IMR-90 (cell line): ENCODE measurements around the gene EEF2K. TPM values are rescaled to one million over a fixed set of nuclear protein-coding genes. Genes with fewer than 3 reads are reported as not detected.

Experiments used
- ATAC-seq: fragments of 200-7000 bp; cut with Tn5 transposase; 2 replicates; pipeline ENCODE4 v1.9.1; 2020; ENCODE audit warnings: low read depth, mild to moderate bottlenecking, moderate library complexity
- BruUV-seq: library from RNA; stranded (reverse); fragments of 400-500 nt; replicated peaks from 2 replicates; lab custom pipeline; 2021; lab: Mats Ljungman, UMichigan
- CTCF ChIA-PET: fragments of 300-600 bp; formaldehyde crosslinking; extraction: SDS; loops from one replicate; lab custom pipeline; 2021; ENCODE audit warnings: antibody characterized with exemption; lab: Yijun Ruan, JAX
- POLR2A ChIA-PET: fragments of 300-600 bp; sonication (Branson Sonifier 250); formaldehyde crosslinking; loops from one replicate; lab custom pipeline; 2022; ENCODE audit warnings: antibody characterized with exemption; ENCODE audit not compliant: unreplicated experiment; lab: Charles Lee
- DNase-seq: peaks from one replicate; pipeline ENCODE4 v3.0.0; 2013
- H2AFZ ChIP-seq: replicated peaks from 2 replicates; pipeline ENCODE3; 2013; ENCODE audit warnings: low read length, mild to moderate bottlenecking; ENCODE audit not compliant: poor library complexity
- H2AK5ac ChIP-seq: 2 replicates; pipeline ENCODE4 v1.6.1; 2013; ENCODE audit warnings: low read depth, low read length, inconsistent platforms
- H2AK9ac ChIP-seq: replicated peaks from 2 replicates; pipeline ENCODE3; 2013; ENCODE audit warnings: mild to moderate bottlenecking, low read depth, low read length, moderate library complexity; ENCODE audit not compliant: poor library complexity
- H2BK120ac ChIP-seq: 2 replicates; pipeline ENCODE4 v1.6.1; 2013; ENCODE audit warnings: low read depth, low read length, inconsistent platforms
- H2BK15ac ChIP-seq: 3 replicates; pipeline ENCODE4 v1.6.1; 2013; ENCODE audit warnings: low read depth, low read length, inconsistent platforms
- H2BK20ac ChIP-seq: 2 replicates; pipeline ENCODE4 v1.6.1; 2013; ENCODE audit warnings: low read depth, mild to moderate bottlenecking, inconsistent platforms, low read length, moderate library complexity
- H2BK5ac ChIP-seq: 2 replicates; pipeline ENCODE4 v1.6.1; 2013; ENCODE audit warnings: mild to moderate bottlenecking, low read depth, low read length, inconsistent platforms; ENCODE audit not compliant: poor library complexity, severe bottlenecking
- H3K14ac ChIP-seq: replicated peaks from 2 replicates; pipeline ENCODE4 v1.6.1; 2013; ENCODE audit warnings: low read depth, low read length, inconsistent platforms
- H3K18ac ChIP-seq: 2 replicates; pipeline ENCODE4 v1.6.1; 2013; ENCODE audit warnings: low read depth, low read length, control low read depth
- H3K23ac ChIP-seq: 2 replicates; pipeline ENCODE4 v1.6.1; 2013; ENCODE audit warnings: low read depth, low read length, inconsistent platforms
- H3K27ac ChIP-seq: 2 replicates; pipeline ENCODE4 v1.5.1; 2013; ENCODE audit warnings: mild to moderate bottlenecking, control low read depth, low read length; ENCODE audit not compliant: insufficient read depth
- H3K27me3 ChIP-seq: 2 replicates; pipeline ENCODE4 v1.6.1; 2013; ENCODE audit warnings: low read length; ENCODE audit not compliant: control insufficient read depth, insufficient read depth
- H3K36me3 ChIP-seq: 2 replicates; pipeline ENCODE4 v1.6.1; 2013; ENCODE audit warnings: low read length, mixed read lengths; ENCODE audit not compliant: control insufficient read depth, insufficient read depth
- H3K4ac ChIP-seq: 2 replicates; pipeline ENCODE4 v1.6.1; 2013; ENCODE audit warnings: low read depth, low read length, inconsistent platforms
- H3K4me1 ChIP-seq: 2 replicates; pipeline ENCODE4 v1.6.1; 2013; ENCODE audit warnings: low read length, mixed read lengths; ENCODE audit not compliant: control insufficient read depth, insufficient read depth
- H3K4me2 ChIP-seq: 2 replicates; pipeline ENCODE4 v1.6.1; 2013; ENCODE audit warnings: low read depth, mild to moderate bottlenecking, control low read depth, low read length, moderate library complexity
- H3K4me3 ChIP-seq: 2 replicates; pipeline ENCODE4 v1.5.1; 2013; ENCODE audit warnings: low read depth, mild to moderate bottlenecking, control low read depth, low read length, moderate library complexity; ENCODE audit not compliant: insufficient read depth
- H3K56ac ChIP-seq: 2 replicates; pipeline ENCODE4 v1.6.1; 2013; ENCODE audit warnings: low read length, inconsistent platforms; ENCODE audit not compliant: insufficient read depth; ENCODE audit errors: extremely low read depth
- H3K79me1 ChIP-seq, 2 experiments: 2 replicates each; pipeline ENCODE4 v1.6.1; 2013; ENCODE audit warnings: low read length in 2 of 2, inconsistent platforms in 1 of 2, low read depth in 1 of 2
- H3K9ac ChIP-seq: 2 replicates; pipeline ENCODE4 v1.6.1; 2013; ENCODE audit warnings: low read depth, low read length, control low read depth
- H3K9me1 ChIP-seq: 2 replicates; pipeline ENCODE4 v1.6.1; 2013; ENCODE audit warnings: low read length, inconsistent platforms; ENCODE audit not compliant: insufficient read depth
- H3K9me3 ChIP-seq: 2 replicates; pipeline ENCODE4 v1.6.1; 2013; ENCODE audit warnings: low read length; ENCODE audit not compliant: control insufficient read depth, insufficient read depth
- H4K20me1 ChIP-seq: 2 replicates; pipeline ENCODE4 v1.6.1; 2013; ENCODE audit warnings: low read length, inconsistent platforms; ENCODE audit not compliant: insufficient read depth
- H4K5ac ChIP-seq: 2 replicates; pipeline ENCODE4 v1.6.1; 2013; ENCODE audit warnings: mild to moderate bottlenecking, low read depth, low read length, control low read depth
- H4K8ac ChIP-seq, 2 experiments: 2 replicates each; pipeline ENCODE4 v1.6.1; 2013; ENCODE audit warnings: low read depth in 2 of 2, low read length in 2 of 2, control low read depth in 1 of 2, inconsistent platforms in 1 of 2
- H4K91ac ChIP-seq: 2 replicates; pipeline ENCODE4 v1.6.1; 2013; ENCODE audit warnings: low read depth, low read length, inconsistent platforms; ENCODE audit not compliant: insufficient read depth
- CEBPB ChIP-seq: IDR thresholded peaks from 2 replicates; pipeline ENCODE4 v1.6.1; 2012; ENCODE audit warnings: low read depth, low read length, improper control_type of control experiment
- CHD1 ChIP-seq: IDR thresholded peaks from 2 replicates; pipeline ENCODE4 v1.6.1; 2012; ENCODE audit warnings: low read depth, low read length, improper control_type of control experiment
- CTCF ChIP-seq: conservative IDR thresholded peaks from 2 replicates; pipeline ENCODE4 v1.5.1; 2012; ENCODE audit warnings: mild to moderate bottlenecking, low read depth, low read length, improper control_type of control experiment
- FOS ChIP-seq: fragments of 150-350 bp; IDR thresholded peaks from 2 replicates; pipeline ENCODE4 v1.6.1; 2016; ENCODE audit warnings: low read depth, low read length
- MAFK ChIP-seq: IDR thresholded peaks from 2 replicates; pipeline ENCODE4 v1.6.1; 2012; ENCODE audit warnings: low read depth, low read length, improper control_type of control experiment
- MAZ ChIP-seq: IDR thresholded peaks from 2 replicates; pipeline ENCODE4 v1.6.1; 2012; ENCODE audit warnings: low read depth, mild to moderate bottlenecking, low read length, improper control_type of control experiment, moderate library complexity, borderline replicate concordance
- MXI1 ChIP-seq: IDR thresholded peaks from 2 replicates; pipeline ENCODE4 v1.6.1; 2012; ENCODE audit warnings: low read depth, mild to moderate bottlenecking, low read length, moderate library complexity, borderline replicate concordance
- POLR2A ChIP-seq: IDR thresholded peaks from 2 replicates; pipeline ENCODE4 v1.6.1; 2012; ENCODE audit warnings: mild to moderate bottlenecking, low read depth, low read length
- RAD21 ChIP-seq: IDR thresholded peaks from 2 replicates; pipeline ENCODE4 v1.6.1; 2012; ENCODE audit warnings: low read length, improper control_type of control experiment
- RCOR1 ChIP-seq: IDR thresholded peaks from 2 replicates; pipeline ENCODE4 v1.6.1; 2012; ENCODE audit warnings: mild to moderate bottlenecking, low read length, improper control_type of control experiment; ENCODE audit not compliant: insufficient replicate concordance
- RFX5 ChIP-seq: IDR thresholded peaks from 2 replicates; pipeline ENCODE4 v1.8.0; 2012; ENCODE audit warnings: low read depth, mild to moderate bottlenecking, low read length, moderate library complexity
- SMC3 ChIP-seq: fragments of 150-350 bp; IDR thresholded peaks from 2 replicates; pipeline ENCODE4 v1.6.1; 2016; ENCODE audit warnings: low read depth, mild to moderate bottlenecking, antibody characterized with exemption, low read length, moderate library complexity
- USF2 ChIP-seq: fragments of 150-350 bp; IDR thresholded peaks from 2 replicates; pipeline ENCODE4 v1.6.1; 2017; ENCODE audit warnings: mild to moderate bottlenecking, antibody characterized with exemption, low read length, low read depth
- WGBS, 2 experiments: methylation state at CpG; one replicate each; pipeline versions ENCODE4 v1.1.5 to v1.1.7; 2013; ENCODE audit warnings: missing lambda C conversion rate in 2 of 2; ENCODE audit not compliant: insufficient read length in 1 of 2; ENCODE audit errors: extremely low coverage in 2 of 2; 5-methylcytosine and 5-hydroxymethylcytosine counted together
- dilution Hi-C: fragments of 300-500 bp; cut with HindIII; formaldehyde crosslinking; loops from one replicate; pipeline ENCODE4 v1.14.3; 2018; ENCODE audit warnings: low sequenced_read_pairs; ENCODE audit not compliant: unreplicated experiment
- in situ Hi-C: fragments of 300-500 bp; cut with MboI; formaldehyde crosslinking; loops from 3 replicates; pipeline ENCODE4 v1.14.3; 2019; ENCODE audit warnings: low sequenced_read_pairs, inconsistent platforms, mixed read lengths
- intact Hi-C: fragments of 100-400 bp; cut with micrococcal nuclease; formaldehyde crosslinking; loops from 2 replicates; pipeline ENCODE4 v1.10.0; 2022
- polyA plus RNA-seq, 3 experiments: library from polyadenylated mRNA; depleted of rRNA; stranded (reverse); fragments of >200 nt; gene quantifications; 2 replicates each; pipeline ENCODE4 v1.2.3, GENCODE V29; 2012; ENCODE audit warnings: low replicate concordance in 1 of 3
- total RNA-seq: library from RNA; depleted of rRNA; stranded (reverse); fragments of >200 nt; gene quantifications from 2 replicates; pipeline ENCODE4 v1.2.3, GENCODE V29; 2012

EEF2K gene
- total and polyA plus RNA-seq, 2 of the 4 experiments (the other 2 are of a cell fraction): 9.7 to 16.5 TPM

GRCh38 chr16:22253272-22253671, 47.2 kb downstream of the EEF2K start:
- Histone ChIP-seq H3K27ac (no peak overlapping the region), H3K36me3 (peaks cover 54% of the 10 kb centered on the region), H4K8ac (no peak overlapping the region), H3K4me3 (no peak overlapping the region), H2BK15ac (no peak overlapping the region), H4K5ac (no peak overlapping the region), H3K14ac (no peak overlapping the region), H2AK5ac (no peak overlapping the region), H3K79me1 (no peaks in the 10 kb centered on the region), H3K4me2 (no peak overlapping the region), H3K4me1 (no peaks in the 10 kb centered on the region), H2BK120ac (no peak overlapping the region), H3K18ac (no peak overlapping the region), H3K9me1 (0 out of 2 replicates have a peak, but pooled peaks cover 3% of the 10 kb centered on the region), H3K27me3 (no peaks in the 10 kb centered on the region), H2AFZ (no peak overlapping the region), H4K91ac (no peak overlapping the region), H3K4ac (no peak overlapping the region), H2BK20ac (no peak overlapping the region), H3K9ac (no peak overlapping the region), H3K9me3 (peaks cover 3% of the 10 kb centered on the region; the same call in 1 of the 2 replicates), H2BK5ac (no peak overlapping the region), H3K56ac (no peak overlapping the region), H3K23ac (no peak overlapping the region), H2AK9ac (no peak overlapping the region), H4K20me1 (no peaks in the 10 kb centered on the region; the same call in 1 of the 2 replicates)
- TF ChIP-seq RCOR1: no peak
- no peak for TF ChIP-seq FOS
- TF ChIP-seq RAD21: no peak
- no peak for TF ChIP-seq CTCF
- no peak for TF ChIP-seq MAZ
- TF ChIP-seq MXI1: no peak
- no peak for TF ChIP-seq USF2
- TF ChIP-seq MAFK: no peak
- TF ChIP-seq CHD1: no peak
- no peak for TF ChIP-seq CEBPB
- TF ChIP-seq POLR2A: no peak
- no peak for TF ChIP-seq RFX5
- TF ChIP-seq SMC3: no peak
- 93% methylated on average over 3 of the region's 5 CpGs; no CpG with 5 or more reads in 1 of the 2 experiments for WGBS, 2 experiments
- intact Hi-C loops: no loop called here
- POLR2A ChIA-PET: no interaction called here
- DNase-seq (no peak), ATAC-seq (no peak)
- dilution Hi-C loops: no loop called here
- CTCF ChIA-PET: interaction anchor here (0.6 kb wide), 1 partner anchor 545 kb away, joined by 3 read pairs; no protein-coding TSS in a partner anchor
- in situ Hi-C loops: no loop called here
- BruUV-seq: no TSS peak
